CD4-positive, alpha-beta T cell treated with Interleukin-17A for 4 hours (primary cell): ENCODE results near the gene NKX2-2.

Experiments used
- DNase-seq: peaks from one replicate; pipeline ENCODE4 v3.0.0-alpha.2; 2020; ENCODE audit warnings: mixed read lengths

The NKX2-2 gene

DNA sequence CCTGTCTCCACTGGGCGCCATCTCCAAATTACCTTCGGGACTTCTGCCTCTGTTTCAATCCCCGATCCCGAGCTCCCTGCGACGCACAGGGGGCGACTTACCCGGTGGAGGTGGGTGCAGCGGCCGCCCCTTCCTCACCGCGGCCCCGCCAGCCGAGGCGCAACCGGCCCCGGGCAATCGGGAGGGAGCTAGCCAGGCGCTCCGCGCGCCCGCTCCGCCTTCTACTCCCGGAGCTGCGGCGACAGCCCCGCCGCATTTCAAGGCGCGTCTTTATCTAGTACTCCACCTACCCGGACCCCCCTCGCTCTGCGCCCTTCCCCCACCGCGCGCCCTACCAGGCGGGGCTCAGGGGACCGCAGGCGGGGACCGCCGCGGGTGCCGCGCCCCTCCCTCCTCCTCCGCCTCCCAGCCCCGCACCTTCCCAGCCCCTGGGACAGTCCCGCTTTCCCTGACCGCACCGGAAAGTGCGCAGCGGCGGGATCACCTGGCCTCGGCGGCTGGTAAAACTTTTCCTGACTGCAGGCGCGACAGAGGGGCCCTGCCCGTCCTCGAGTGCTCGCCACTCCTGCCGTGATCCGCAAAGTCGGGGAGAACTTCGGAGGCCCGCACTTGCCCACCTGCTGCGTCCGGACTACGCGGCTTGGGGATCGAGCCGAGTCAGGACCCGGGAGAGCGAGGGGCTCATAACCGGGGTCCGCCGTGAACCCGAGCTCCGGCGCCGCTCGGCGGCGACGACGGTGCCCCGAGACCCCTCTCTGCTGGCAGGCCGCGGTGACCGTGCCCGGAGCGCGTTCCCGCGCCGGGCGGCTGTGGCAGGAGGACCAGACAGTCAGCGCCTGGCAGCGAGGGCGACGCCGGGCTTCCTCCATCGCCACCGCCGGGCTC is 8.0 kb upstream of the NKX2-2 start:
- no peak for DNase-seq

- DNase-seq: no peak
Measured at GRCh38 chr20:21520702-21521595, 7.1 kb upstream of the NKX2-2 start.

DNA sequence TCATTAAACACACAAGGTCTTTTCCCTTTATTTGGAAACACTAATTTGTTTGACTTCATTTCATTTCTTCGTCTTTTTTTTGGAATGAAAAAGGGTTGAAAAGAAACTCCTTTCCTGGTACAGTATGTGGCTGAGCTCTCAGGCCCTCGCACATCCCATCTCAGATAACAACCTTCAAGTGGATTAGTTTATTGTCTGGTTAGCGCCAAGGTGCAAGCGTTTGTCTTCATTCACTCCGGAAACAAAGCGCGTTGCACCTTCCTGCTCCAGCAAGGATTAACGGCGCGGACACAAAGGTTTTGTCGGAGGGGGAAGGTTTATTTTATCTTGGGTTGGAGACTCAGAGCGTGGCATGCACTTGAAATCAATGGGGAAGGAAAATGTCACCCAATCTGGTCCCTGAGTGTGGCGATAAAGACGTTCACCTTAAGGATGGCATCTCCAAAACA is 5.3 kb upstream of the NKX2-2 start:
- no peak for DNase-seq

- DNase-seq: no peak
Measured at GRCh38 chr20:21518292-21518991, 4.6 kb upstream of the NKX2-2 start.

GRCh38 chr20:21517566-21518277 is 3.9 kb upstream of the NKX2-2 start:
- DNase-seq: no peak

- DNase-seq: no peak
Measured at GRCh38 chr20:21516861-21517565, 3.1 kb upstream of the NKX2-2 start.

GRCh38 chr20:21516180-21516567 is 2.3 kb upstream of the NKX2-2 start:
- DNase-seq: no peak

DNA sequence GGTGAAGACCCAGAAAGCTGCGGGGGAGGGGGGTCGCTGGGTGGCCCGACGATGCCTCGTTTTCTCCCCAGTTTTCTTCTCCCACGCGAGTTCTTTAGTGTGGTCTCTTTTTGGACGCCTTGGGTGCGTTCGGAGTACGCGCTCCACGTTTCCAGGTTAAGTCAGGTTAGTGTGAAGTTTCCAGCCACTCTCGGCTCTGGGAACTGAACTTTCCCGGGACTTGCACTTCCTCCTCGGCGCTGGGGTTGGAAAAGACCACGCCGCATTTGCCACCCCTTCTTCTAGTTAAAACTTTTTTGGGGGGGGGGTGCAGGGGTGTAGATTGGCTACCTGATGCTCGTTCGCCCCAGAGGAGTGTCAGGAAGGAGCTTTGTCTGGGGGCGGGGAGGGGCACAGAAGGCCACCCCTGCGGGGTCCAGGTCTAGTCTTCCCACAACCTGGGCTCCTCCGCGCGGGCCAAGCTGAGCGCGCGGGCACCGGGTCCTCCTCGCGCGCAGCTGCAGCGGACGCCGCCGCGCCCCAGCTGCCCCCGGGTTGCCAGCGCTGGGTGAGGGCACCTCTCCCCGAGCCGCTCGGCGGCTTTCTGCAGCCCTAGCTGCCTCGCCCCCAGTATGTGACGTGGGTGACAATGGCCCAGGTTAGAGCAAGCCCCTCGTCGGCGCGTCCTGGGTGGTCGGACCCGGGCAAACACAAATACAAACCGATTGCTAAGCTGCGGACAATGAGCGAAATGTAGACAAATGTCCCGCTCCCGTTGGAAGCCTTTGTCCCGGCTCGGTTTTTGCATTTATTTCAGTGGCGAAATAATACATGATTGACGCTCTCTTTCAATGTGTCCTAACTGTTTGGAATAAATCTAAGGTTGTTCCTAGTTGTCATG is 1.7 kb upstream of the NKX2-2 start:
- DNase-seq: no peak

- no peak for DNase-seq
Measured at GRCh38 chr20:21514553-21515251, 838 bp upstream of the NKX2-2 start.

GRCh38 chr20:21513181-21513663 is 642 bp downstream of the NKX2-2 start:
- DNase-seq: no peak

DNA sequence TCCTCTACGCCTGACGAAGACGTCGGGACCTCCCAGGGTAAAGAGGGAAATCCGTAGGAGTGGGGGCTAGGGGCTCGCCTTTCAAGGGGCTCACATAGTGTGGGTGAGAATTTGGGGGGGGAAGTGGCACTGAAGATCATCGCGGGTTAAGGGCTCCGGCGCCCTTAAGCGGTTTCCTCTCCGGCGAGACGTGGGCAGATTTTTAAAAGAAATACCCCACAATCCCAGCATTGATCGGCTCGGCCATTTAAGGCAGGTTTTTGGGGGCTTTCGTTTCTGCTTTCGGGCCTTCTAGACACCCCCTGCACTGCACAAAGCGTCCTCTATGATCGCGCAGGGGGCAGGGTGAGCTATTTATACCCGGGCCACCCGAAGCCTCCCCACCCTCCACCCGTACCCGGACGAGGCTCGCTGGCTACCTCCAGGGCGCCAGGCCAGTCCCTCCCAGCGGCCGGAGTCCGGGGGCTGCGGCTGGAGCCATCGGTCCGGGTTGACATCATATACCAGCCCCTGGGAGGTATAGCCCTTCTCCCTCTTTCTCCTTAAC is 1.2 kb downstream of the NKX2-2 start:
- no peak for DNase-seq

- DNase-seq: no peak
Measured at GRCh38 chr20:21511850-21512633, 1.8 kb downstream of the NKX2-2 start.

DNA sequence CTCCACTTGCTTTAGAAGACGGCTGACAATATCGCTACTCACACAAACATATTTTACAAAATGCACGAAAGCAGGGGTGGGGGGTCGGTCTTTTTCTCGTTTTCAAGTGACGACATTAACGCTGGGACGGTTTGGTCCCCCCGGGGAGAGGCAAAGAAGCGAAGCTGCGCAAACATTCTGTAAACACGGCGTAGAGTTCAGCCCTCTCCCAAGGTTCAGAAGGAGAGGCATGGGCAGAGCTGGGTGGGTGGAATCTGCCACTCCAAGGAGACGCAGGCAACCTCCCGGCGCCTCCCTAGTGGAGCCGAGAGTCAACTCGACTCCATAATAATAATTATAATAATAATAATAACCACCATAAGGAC is 2.4 kb downstream of the NKX2-2 start:
- DNase-seq: no peak

DNA sequence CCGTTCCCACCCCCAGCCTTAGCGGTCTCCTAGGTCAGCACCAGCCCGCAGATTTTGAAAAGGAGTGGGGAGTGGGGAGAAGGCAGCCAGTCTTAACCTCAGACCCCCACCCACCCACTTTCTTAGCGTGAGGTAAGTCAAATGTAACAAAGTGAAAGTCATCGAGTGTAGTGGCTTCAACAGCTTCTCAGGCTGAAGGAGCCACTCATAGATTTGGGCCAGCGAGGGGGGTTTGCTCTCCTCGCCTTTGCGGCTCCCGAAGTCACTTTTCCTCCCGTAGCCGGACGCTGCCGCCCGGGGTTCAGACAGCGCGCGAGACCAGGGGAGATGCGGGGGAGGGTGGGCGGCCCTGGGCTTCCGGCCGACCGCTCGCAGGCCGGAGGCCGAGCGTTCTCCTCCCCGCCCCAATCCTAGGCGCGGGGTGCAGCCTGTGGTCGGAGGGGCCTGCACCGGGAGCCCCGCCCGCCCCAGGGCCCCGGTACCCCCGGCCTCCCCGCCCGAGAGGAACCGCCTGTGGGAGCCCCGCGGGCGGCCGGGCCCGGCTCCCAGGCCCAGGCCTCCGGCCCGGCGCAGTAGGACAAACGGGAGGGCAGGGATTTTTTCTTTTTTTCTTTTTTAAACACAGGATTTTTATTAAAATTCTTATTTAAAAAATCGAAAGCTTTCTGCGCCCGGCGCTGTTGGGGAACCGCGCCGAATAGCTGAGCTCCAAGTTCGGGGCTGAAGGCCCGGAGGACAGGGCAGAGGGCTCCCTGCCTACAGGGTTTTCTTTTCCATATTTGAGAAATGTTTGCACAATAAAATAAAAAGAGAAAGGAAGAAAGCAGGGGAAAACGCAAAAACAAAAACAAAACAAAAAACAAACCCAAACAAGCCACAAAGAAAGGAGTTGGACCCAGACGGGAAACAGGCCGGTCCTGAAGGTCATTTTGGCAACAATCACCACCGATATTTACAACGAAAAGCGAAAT is 3.2 kb downstream of the NKX2-2 start:
- DNase-seq: no peak

DNA sequence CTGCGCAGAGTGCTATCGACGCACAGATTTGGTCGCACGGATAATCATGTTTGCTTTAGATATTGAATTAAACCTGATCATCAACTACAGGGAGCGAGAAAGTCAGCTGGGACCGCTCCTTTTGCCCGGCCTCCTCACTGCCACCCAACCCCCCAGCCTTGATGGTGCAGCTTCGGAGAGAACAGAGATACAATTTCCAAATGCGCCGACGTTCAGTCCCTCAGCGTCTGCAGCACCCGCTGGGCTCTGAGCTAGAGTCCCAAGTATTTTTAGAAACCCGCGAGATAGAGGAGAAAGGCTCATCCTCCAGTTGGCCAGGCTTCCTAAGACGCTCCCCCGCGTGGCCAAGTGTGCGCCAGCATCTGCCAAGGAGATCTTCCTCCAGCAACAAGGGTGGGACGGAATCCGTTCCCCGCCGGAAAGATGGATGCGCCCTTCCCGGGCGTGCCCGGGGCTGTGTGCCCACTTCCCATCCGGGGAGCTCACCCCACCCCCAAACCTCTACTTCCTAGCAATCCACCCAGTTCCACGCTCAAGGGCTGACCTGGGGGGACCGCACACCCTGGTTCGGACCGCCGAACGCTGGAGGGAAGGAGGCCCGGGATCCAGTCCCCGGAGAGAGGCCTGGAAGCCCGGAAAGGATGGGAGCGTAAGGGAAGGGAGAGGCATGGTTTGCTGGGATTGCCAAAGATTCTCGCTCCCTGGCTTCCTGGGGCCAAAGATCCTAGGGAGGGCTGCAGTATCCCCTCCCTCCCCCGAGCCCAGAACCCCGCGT is 4.1 kb downstream of the NKX2-2 start:
- no peak for DNase-seq

DNA sequence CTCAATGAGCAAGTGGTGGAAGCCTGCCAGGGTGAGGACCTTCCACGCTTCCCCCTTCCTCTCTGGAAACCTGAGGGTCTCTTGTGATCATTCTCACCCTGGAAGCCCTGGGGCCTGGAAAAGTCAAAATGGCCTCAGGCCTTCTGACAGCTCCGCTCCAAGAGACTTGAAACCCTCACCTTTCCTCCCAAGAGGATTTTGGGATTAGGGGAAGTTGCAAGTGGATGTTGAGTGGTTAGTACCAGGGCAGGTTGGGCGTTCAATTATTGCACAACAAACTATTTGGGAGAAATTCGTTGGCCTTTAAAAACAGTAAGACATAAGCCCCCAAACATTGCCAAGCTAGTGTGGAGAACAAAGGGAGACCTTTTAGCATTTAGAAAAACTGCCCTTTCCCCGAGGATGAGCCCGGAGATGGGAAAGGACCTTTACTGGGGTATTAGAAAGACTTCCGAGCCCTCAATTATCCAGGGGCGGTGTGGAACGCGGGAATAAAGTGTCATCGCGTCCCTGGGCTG is 4.7 kb downstream of the NKX2-2 start:
- no peak for DNase-seq
